HG03175 (cell line): ENCODE data around the gene GALNT9.
"Not testable (repeated sequence)": the region's sequence is repeated elsewhere in the genome, so short reads cannot be mapped to it uniquely, and the experiment has no call there.

ENCODE experiments used
- ATAC-seq: cut with Tn5 transposase; IDR thresholded peaks from one replicate; pipeline ENCODE4 v1.9.1; 2021; ENCODE audit warnings: mild to moderate bottlenecking, moderate library complexity; ENCODE audit not compliant: unreplicated experiment

The GALNT9 gene

GRCh38 chr12:132237772-132238487 lies 91.5 kb downstream of the GALNT9 start:
- no peak for ATAC-seq

- ATAC-seq: no peak
Measured at GRCh38 chr12:132236930-132237771, 92.2 kb downstream of the GALNT9 start.

GRCh38 chr12:132236129-132236929 lies 93.1 kb downstream of the GALNT9 start:
- no peak for ATAC-seq

GRCh38 chr12:132235116-132235820 lies 94.1 kb downstream of the GALNT9 start:
- ATAC-seq: no peak

- ATAC-seq: no peak
Measured at GRCh38 chr12:132230381-132230780, 99.0 kb downstream of the GALNT9 start.

- no peak for ATAC-seq
Measured at GRCh38 chr12:132229926-132230325, 99.5 kb downstream of the GALNT9 start.

- ATAC-seq: no peak
Measured at GRCh38 chr12:132229193-132229760, 100.1 kb downstream of the GALNT9 start.

- ATAC-seq: no peak
Measured at GRCh38 chr12:132228476-132229192, 100.8 kb downstream of the GALNT9 start.

GRCh38 chr12:132227782-132228475 lies 101.5 kb downstream of the GALNT9 start:
- no peak for ATAC-seq

- ATAC-seq: no peak
Measured at GRCh38 chr12:132227118-132227517, 102.3 kb downstream of the GALNT9 start.

- ATAC-seq: no peak
Measured at GRCh38 chr12:132226604-132227003, 102.8 kb downstream of the GALNT9 start.

- no peak for ATAC-seq
Measured at GRCh38 chr12:132225214-132225613, 104.2 kb downstream of the GALNT9 start.

- no peak for ATAC-seq
Measured at GRCh38 chr12:132224484-132224883, 104.9 kb downstream of the GALNT9 start.

- ATAC-seq: no peak
Measured at GRCh38 chr12:132222808-132223173, 106.6 kb downstream of the GALNT9 start.

- no peak for ATAC-seq
Measured at GRCh38 chr12:132222096-132222807, 107.1 kb downstream of the GALNT9 start.

- ATAC-seq: not testable (repeated sequence)
Measured at GRCh38 chr12:132219761-132220160, 109.6 kb downstream of the GALNT9 start.

GRCh38 chr12:132219323-132219722 lies 110.1 kb downstream of the GALNT9 start:
- ATAC-seq: no peak

GRCh38 chr12:132218915-132219314 lies 110.5 kb downstream of the GALNT9 start:
- no peak for ATAC-seq

- ATAC-seq: no peak
Measured at GRCh38 chr12:132218527-132218875, 110.9 kb downstream of the GALNT9 start.
